HEK293 (cell line): Measurements from ENCODE around the gene HRAS.

Experiments used
- CTCF ChIP-seq: fragments of 450-650 bp; formaldehyde crosslinking; IDR thresholded peaks from 2 replicates; pipeline ENCODE4 v1.5.1; 2016; ENCODE audit warnings: missing biosample characterization, missing genetic modification characterization
- SALL2 ChIP-seq: fragments of 450-650 bp; formaldehyde crosslinking; IDR thresholded peaks from 2 replicates; pipeline ENCODE4 v1.5.0; 2017; ENCODE audit warnings: missing biosample characterization, mild to moderate bottlenecking, missing genetic modification characterization, borderline replicate concordance

- no peak for TF ChIP-seq SALL2 (tag by site-specific recombination)
- TF ChIP-seq CTCF (tag by site-specific recombination): no peak
These were observed 15.3 kb upstream of the HRAS start for GRCh38 chr11:550746-551085.
